GM21515 (cell line): ENCODE data around the gene GLS.
"Not testable (repeated sequence)": the region's sequence is repeated elsewhere in the genome, so short reads cannot be mapped to it uniquely, and the experiment has no call there.

ENCODE experiments used
- ATAC-seq: cut with Tn5 transposase; IDR thresholded peaks from one replicate; pipeline ENCODE4 v1.9.1; 2021; ENCODE audit not compliant: unreplicated experiment

GLS gene

DNA sequence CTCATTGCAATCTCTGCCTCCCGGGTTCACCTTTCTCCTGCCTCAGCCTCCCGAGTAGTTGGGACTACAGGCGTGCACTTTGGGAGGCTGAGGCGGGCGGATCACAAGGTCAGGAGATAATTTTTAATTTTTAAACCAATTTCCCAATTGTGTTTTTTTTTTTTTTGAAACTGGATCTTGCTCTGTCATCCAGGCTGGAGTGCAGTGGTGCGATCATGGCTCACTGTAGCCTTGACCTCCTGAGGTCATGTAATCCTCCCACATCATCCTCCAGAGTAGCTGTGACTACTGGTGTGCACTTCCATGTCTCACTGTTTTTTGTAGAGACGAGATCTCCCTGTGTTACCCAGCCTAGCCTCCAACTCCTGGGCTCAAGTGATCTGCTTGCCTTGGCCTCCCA, 49.3 kb downstream of the GLS start:
- no peak for ATAC-seq

DNA sequence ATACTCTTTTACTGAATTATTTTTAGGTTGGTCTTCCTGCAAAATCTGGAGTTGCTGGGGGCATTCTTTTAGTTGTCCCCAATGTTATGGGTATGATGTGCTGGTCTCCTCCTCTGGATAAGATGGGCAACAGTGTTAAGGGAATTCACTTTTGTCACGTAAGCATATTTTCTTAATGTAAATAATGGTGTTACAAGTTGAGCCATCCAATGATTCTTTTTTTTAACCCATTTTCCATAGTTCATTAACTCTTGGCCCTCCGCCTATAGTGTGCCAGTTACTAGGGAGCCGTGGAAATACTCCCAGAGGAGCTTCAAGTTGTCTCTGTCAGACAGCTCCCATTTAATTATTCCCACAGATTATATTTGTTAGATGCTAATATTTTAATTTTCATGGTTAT, 49.8 kb downstream of the GLS start:
- ATAC-seq, result no peak

DNA sequence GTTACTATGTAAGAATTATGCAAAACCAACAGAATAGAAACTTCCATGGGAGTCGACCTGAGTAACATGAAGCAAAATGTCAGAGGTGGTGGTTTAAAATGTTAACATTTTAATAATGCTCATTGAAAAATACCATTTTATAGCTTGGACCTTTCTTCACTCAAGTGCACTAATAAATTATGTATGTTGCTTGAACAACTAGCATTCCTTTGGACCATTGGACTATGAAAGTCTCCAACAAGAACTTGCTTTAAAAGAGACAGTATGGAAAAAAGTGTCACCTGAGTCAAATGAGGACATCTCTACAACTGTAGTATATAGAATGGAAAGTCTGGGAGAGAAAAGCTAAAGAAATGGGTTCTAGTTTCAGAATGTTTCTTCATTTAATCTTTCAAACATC, 51.9 kb downstream of the GLS start:
- ATAC-seq, result no peak

DNA sequence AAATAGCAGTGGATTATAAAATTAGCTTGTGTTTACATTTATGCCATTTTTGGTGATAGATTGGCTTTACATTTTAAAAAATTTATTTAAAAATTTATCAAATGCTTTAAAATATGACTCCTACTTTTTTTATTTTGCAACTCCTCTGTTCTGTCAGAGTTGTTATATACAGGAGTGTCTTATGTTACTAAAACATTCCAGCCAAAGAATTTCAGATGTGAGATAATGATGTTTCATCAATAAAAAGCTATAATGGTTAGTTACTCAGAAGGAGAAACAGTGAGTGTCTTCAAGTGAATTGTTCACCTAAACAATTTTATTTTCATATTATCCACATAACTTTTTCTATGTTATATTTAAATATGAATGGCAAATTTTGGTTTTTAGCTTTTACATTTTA, 52.7 kb downstream of the GLS start:
- ATAC-seq, result no peak

DNA sequence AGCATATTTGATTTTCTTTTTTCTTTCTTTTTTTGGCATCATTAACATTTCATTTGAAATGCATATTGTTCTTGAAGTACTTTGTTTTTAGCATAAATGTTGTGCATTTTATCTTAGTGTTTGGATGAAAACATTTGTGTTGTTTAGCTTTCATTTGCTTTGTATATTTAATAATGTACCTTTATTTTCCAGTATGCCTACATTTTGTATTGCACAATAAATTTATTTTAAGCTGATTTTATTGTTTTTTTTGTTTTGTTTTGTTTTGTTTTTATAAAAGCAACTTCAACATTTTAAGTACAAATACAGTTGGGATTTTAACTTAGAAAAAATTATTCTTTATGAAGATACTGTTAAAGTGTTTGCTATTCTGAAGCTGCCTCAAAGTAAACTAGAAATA, 54.4 kb downstream of the GLS start:
- no peak for ATAC-seq

DNA sequence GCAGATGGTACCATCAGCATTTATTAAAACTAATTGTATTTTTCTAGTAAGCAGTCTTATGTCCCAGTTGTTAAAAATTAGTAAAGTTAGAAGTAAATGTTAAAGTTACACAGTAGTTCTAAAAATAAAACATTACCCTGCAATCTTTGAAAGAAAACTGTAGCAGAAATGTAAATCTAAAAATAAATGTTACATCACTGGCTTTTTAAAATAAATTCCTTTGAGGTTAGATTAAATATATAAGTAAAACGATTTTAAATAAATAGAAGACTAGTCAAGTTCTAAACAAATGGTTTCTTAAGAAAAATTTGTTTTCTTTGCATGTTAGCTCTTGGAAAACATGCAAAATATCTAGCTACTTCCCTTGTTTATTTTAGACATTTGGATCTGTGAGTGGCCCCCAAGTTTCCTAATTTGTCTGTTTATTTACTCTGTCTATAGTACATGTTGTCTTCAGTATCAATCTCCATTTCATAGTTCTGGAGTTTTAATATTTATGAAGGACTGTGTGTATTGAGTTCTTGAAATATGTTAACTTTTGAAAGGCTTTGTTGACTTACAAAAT, 58.2 kb downstream of the GLS start:
- ATAC-seq, result no peak

DNA sequence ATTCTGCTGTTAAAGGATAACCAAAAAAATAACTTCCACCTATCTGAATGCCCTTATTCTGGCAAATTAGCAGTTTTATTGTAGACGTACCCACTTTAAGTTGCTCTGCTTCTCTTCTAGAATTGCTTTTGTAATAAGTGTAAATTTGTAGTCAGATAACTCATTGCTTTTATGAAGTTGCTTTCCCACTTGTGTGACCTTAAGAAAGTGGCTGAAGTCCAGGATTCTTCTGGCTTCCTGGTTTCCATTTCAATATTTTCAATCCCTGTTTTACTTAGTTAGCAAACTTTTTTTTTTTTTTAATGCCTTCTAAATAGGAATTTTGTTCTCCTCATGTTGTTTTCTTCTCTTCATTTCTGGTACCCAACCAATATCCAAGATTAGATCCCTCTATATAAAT, 59.8 kb downstream of the GLS start:
- ATAC-seq, result no peak

DNA sequence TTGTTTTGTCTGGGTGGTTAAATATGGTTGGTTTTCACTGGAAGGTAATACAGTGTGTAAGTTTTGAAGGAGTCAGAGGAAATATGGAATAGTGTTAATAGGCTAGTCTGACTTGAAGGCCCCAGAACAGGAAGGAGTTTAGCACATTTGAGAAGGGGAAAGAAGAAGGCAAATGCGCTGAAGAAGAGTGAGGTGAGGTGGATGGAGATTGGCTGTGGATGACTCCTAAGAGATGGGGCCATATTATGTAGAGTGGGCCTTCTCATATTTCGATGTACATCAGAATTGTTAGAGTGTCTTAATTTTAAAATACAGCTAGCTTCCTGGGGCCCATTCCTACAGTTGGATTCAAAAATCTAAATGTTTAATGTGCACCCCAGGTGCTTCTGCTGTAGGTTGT, 61.0 kb downstream of the GLS start:
- no peak for ATAC-seq

DNA sequence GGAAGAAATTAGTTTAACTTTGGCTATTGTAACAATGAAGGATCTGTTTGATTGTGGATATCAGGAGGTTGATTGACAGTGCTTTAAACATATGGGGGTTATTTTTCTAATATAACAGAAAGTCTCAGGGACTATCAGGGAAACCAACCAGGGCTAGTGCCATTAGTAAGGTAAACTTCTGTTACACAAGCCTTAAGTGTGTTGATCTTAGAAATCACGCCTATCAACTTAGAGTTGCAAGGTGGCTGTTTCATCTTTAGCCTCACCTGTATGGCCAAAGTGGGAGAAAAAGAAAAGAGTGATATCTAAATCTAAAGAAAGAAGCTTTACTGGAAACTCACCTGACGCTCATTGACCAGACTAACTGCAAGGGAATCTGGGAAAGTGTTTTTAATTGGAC, 62.1 kb downstream of the GLS start:
- ATAC-seq, result no peak

DNA sequence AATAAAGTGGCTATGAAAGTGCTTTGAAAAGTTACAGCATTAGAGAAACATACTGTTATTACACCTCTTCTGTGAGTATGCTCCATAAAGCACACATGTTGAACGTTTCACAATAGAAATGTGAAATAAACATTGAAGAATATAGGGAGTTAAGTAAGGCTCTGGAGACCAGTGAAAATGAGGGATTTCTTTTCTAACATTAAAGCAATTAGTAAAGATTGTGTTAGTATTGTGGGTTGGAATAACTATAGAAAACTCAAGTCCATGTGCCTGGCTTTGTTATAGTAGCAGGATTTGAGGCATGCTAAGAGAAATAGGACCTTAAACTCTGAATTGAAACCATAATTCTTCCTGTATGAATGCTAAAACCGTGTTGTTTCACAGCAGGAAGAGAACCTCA, 63.1 kb downstream of the GLS start:
- ATAC-seq, result no peak

DNA sequence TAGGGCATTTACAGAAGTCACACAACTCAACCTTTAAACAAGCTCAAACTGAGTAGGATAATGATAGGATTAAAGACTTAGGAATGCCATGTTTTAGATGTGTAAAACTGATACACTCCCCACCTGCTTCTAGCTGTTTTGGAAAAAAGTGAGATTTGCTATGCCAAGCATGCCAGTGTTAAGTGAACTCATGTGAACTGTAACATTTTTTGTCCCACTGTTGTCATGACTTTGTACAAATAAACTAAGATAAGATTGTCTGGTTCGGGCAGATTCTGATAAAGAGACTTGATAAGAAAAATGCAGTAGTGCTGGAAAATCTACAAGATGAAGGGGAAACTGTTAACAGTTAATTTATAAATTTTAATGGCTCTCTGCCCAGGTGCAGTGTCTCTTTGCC, 66.5 kb downstream of the GLS start:
- no peak for ATAC-seq

DNA sequence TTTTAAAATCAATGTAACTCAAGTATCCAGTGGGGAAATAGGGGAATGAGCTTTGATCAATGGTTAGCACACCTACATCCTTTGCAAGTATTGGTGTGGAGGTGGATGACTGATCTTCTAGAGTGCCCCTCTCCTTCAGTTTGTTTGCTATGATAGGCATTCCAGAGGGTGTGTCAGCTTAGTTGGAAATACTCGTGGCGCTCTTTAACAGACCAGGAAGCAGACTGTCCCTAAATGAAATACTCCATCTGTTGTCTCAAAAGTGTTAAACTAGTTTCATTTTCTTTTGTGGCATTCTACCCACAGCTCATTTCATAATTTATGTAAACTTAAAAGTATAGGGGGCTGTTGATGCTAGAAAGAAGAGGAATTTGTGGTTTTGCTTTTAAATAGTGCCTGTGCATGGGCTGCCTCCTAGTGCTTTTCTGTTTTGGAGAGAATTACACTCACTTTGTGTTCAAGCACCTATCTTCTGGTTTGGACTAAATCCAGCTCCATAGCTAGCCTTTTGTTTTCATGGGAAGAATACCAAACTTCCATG, 67.2 kb downstream of the GLS start:
- ATAC-seq, result peak; percentile 69

DNA sequence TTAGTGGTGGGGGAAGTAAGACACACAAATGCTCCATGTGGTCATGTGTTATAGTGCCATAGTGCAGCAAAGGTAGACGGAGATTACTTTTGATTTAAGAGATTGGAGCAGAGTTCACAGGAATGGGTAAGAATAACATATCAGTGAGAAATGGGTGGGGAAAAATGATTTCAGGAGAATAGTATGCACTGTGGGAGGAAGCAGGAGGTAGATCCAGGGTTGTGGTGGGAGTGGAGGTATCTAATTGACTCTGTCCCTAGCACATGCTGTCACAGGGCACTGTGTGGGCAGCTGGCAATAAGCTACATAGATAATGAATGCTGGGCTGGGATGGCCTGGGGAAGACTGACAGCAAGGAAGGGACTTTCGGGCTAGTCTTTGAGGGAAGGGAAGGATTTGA, 68.0 kb downstream of the GLS start:
- ATAC-seq, result no peak

DNA sequence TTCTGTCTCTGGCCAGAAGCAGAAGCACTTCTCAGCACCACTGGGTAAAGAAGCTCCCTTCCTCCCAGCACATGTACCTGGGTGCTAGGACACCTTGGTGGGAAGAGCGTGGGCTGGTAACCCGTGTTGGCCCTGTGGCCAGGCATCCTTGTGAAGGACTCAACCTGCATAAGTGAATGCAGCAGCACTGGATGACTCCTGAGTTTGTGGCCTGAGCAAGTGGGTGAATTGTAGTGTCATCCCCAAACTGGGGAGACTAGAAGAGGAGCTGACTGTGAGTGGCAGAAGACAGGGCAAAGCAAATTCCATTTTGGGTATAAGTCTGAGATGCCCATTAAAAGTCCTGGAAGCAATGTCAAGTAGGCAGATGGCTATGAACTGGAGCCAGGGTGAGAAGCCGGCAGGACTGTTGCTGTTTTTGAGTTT, 70.0 kb downstream of the GLS start:
- no peak for ATAC-seq

DNA sequence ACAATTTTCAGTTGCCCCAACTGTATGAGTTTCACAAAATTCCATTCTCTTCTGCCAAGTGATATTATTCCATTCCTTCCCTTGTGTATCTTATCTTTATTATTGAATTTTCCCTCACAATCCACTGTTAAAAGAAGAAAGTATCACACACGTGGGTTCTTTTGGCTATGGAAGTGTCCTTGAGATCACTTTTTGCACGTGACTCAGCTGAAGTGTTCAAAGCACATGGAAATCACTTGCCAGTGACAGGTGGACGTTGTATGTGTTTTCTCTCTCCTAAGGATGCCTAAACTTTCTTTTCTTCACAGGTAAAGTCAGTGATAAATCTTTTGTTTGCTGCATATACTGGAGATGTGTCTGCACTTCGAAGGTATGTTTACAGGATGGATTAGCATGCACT, 72.6 kb downstream of the GLS start:
- ATAC-seq, result no peak

DNA sequence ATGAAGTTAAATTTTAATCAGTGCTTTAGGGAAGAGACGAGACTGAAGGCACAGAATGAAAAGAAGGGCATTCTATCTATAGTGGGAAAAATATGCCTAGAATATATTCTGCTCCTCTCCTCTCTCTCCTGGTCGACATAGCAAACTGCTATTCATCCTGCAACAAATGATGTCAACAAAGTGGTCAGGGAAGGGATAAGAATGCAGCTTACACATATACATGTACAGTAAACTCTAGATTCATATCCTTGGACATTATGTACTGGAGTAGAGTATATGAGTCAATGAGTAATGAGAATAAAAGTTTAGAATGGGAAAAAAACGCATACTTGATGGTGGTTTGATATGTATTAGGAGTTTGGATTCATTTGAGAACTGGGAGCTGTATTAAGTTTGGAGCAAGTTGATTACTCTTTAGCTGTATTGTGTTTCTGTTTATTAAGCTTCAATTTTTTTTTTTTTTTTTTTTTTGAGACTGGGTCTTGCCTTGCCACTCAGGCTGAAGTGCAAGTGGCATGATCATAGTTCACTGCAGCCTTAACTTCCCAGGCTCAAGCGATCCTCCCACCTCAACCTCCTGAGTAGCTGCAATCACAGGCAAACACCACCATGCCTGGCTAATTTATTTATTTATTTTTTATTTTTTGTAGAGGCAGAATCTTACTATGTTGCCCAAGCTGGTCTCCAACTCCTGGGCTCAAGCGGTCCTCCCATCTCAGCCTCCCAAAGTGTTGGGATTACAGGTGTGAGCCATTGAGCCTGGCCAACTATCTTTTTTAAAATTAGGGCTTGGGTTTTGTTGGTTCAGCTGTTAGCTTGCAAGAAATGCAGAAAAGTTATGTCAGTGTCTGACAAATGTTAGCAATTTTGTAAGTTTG, 79.5 kb downstream of the GLS start:
- no peak for ATAC-seq

DNA sequence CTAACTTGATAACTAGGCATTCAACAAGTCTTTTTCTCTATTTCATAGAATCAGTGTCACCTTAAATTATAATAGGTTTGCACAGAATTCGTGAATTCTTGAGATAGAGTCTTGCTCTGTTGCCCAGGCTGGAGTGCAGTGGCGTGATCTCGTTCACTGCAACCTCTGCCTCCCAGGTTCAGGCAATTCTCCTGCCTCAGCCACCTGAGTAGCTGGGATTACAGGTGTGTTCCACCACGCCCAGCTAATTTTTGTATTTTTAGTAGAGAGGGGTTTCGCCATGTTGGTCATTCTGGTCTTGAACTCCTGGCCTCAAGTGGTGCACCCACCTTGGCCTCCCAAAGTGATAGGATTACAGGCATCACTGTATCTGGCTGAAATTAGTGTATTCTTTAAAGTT, 80.5 kb downstream of the GLS start:
- not testable (repeated sequence) for ATAC-seq

DNA sequence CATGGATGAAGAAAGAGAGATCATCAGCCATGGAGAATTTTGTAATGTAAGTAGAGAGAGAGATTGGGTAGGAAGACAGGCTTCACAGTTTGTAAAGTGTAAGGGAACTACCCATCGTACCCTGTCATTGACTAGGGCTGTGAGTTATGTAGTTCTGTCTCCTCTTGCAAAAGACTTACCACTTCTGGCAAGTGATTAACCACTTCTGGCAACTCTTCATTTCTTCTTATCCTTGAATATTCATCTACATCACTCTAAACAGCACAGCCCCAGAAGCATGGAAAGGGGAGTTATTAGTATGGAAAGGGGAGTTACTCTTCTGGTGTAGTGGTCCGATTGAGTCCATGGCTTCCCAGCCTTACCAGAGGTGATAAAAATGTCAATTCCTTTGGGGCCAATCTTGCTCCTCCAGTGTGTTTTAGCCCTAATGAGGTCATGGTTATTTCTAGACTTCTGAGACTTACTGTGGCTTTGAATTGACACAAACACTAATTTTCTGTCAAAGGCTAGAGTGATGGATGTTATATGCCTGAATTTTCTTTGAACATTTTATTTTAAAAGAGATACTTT, 81.4 kb downstream of the GLS start:
- no peak for ATAC-seq

DNA sequence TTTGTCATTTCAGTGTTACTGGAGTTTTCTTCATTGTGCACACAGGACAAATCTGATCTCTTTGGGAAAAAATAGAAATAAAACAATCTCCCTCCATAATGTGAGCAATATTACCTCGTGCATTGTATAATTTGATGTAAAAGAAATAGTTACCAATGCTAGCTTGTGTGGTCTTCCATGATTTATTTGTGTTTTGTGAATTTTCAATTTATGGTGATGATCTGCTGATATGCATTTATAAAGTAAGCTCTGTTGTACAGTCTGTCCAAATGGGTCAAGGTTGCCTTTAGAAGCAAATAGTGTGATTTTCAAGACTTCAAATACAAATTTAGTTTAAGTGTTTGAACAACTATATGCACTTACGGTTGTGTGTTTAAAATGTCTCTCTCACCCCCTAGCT, 82.5 kb downstream of the GLS start:
- no peak for ATAC-seq

DNA sequence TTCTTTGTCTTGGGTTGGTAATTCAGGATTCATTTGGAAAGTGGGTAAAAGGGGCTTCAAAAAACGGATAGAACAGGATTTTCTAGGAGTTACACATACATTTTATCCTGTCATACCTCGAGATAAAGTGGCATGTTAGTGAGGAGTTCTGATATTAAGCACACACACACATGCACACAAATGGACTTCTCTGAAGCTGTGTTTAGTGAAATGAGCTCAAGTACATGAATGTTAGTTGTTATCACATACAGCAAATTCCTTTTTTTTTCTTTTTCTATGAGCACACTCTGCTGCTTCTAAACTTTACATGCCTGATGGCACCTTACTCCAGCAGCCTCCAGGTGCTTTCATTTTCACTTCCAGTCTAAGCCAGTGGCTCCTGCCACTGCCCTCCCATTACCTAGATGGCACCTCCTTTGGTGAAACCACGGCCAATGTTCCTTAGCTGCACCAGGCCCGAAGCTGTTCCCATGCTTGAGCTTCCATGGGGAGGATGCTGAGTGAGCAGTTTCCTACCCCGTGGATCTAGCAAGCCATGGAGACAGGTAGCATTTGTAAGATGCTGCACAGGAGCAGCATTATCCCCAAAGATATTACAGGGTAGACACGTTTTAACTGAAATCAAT, 83.7 kb downstream of the GLS start:
- ATAC-seq, result no peak

DNA sequence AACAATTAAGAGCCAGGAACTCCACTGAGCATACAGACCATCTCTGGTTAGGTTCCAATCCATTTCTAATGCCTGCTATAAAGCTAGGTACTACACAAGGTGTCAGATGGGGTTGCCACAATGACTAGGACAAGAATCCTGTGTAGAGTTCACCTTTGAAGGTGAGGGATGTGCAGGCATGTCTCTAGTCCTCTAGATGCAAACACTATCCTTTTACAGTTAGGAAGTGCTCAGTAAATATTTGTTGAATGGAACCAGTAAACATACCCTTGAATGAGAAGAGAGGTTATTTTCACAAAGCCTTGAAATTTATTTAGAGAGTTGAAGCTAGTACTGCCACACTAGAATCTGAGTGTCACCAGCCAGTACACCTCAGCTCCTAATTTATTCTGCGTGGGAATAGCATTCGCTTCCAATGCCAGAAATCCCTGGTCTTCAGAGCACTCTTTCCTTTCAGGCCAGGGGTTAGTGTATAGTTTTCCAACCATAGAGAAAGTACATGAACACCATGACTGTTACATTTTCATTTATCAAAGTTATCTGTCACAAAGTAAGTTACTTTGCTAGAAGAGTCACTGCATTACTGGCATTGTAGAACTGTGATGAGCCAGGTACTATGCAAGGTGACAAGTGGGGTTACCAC, 85.1 kb downstream of the GLS start:
- no peak for ATAC-seq
